HFFc6 (cell line): ENCODE results near the gene TMEM250. TPM values are rescaled to one million over a fixed set of nuclear protein-coding genes. Genes with fewer than 3 reads are reported as not detected.

Source experiments
- DNase-seq: peaks from one replicate; pipeline ENCODE4 v3.0.0-alpha.2; 2018
- H3K27ac Mint-ChIP-seq: 2 replicates; pipeline ENCODE4 v1.8.0; 2020; ENCODE audit warnings: mild to moderate bottlenecking, mixed read lengths
- H3K27me3 Mint-ChIP-seq: 2 replicates; pipeline ENCODE4 v1.8.0; 2021; ENCODE audit warnings: mild to moderate bottlenecking, moderate library complexity, mixed read lengths; ENCODE audit not compliant: insufficient read depth
- H3K36me3 Mint-ChIP-seq: 2 replicates; pipeline ENCODE4 v1.8.0; 2021; ENCODE audit warnings: low read depth, mixed read lengths
- H3K4me1 Mint-ChIP-seq: 2 replicates; pipeline ENCODE4 v1.8.0; 2020; ENCODE audit warnings: low read depth, mixed read lengths
- H3K4me3 Mint-ChIP-seq: 2 replicates; pipeline ENCODE4 v1.8.0; 2020; ENCODE audit warnings: mild to moderate bottlenecking, moderate library complexity, mixed read lengths
- H3K9me3 Mint-ChIP-seq: 2 replicates; pipeline ENCODE4 v1.8.0; 2020; ENCODE audit warnings: mild to moderate bottlenecking, mixed read lengths
- total RNA-seq, 6 experiments: library from RNA; stranded (reverse); fragmentation: NEBNext Ultra II Directional; extraction: Animal tissue kit (Norgen Biotek cat#: 25700); gene quantifications; 2 replicates in 1 of 6; 3 replicates in 5 of 6; pipeline ENCODE4 v1.2.3, GENCODE V29; 2021
- TF ChIP-seq, protein P1 (sequence below): fragments of 200-600 bp; sonication (generic); IDR thresholded peaks from 2 replicates; pipeline ENCODE4 v1.5.0; 2021; ENCODE audit warnings: antibody characterized with exemption, mild to moderate bottlenecking

Gene TMEM250
- total RNA-seq, 6 experiments from 2014 or later = 31.6 to 45.4 (median 35.7) TPM

DNA sequence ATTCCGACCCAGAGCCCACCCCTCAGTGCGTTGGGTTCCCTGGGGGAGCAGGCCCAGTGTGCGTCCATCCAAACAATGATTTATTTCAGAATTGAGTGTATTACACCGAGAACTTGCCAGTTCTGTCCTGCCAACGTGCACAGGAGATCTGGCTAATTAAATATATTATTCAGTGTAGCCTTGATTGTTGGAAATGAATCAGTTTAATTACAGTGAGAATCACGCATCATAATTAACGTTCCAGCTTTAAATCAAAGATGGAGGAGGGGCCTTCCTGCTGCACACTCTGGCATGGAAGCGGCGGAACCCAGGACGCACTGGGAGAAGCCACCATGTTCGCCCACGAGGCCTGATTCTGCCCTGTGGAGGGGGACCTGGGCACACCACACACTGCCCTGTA, 30.7 kb upstream of the TMEM250 start:
- H3K27ac Mint-ChIP-seq = no peak overlapping the region
- no peaks in the 10 kb centered on the region for H3K36me3 Mint-ChIP-seq
- H3K4me3 Mint-ChIP-seq = no peak overlapping the region
- TF ChIP-seq, protein P1, sequence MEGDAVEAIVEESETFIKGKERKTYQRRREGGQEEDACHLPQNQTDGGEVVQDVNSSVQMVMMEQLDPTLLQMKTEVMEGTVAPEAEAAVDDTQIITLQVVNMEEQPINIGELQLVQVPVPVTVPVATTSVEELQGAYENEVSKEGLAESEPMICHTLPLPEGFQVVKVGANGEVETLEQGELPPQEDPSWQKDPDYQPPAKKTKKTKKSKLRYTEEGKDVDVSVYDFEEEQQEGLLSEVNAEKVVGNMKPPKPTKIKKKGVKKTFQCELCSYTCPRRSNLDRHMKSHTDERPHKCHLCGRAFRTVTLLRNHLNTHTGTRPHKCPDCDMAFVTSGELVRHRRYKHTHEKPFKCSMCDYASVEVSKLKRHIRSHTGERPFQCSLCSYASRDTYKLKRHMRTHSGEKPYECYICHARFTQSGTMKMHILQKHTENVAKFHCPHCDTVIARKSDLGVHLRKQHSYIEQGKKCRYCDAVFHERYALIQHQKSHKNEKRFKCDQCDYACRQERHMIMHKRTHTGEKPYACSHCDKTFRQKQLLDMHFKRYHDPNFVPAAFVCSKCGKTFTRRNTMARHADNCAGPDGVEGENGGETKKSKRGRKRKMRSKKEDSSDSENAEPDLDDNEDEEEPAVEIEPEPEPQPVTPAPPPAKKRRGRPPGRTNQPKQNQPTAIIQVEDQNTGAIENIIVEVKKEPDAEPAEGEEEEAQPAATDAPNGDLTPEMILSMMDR = no peak
- no peak for DNase-seq
- H3K4me1 Mint-ChIP-seq = no peaks in the 10 kb centered on the region
- H3K27me3 Mint-ChIP-seq = peaks cover 26% of the 10 kb centered on the region
- no peaks in the 10 kb centered on the region for H3K9me3 Mint-ChIP-seq

GRCh38 chr9:136148766-136149165, 30.1 kb upstream of the TMEM250 start:
- TF ChIP-seq, protein P1 = no peak
- H3K9me3 Mint-ChIP-seq = no peaks in the 10 kb centered on the region
- no peak for DNase-seq
- no peaks in the 10 kb centered on the region for H3K36me3 Mint-ChIP-seq
- H3K27me3 Mint-ChIP-seq = peaks cover 26% of the 10 kb centered on the region
- no peak overlapping the region for H3K4me3 Mint-ChIP-seq
- H3K4me1 Mint-ChIP-seq = no peaks in the 10 kb centered on the region
- H3K27ac Mint-ChIP-seq = no peak overlapping the region

DNA sequence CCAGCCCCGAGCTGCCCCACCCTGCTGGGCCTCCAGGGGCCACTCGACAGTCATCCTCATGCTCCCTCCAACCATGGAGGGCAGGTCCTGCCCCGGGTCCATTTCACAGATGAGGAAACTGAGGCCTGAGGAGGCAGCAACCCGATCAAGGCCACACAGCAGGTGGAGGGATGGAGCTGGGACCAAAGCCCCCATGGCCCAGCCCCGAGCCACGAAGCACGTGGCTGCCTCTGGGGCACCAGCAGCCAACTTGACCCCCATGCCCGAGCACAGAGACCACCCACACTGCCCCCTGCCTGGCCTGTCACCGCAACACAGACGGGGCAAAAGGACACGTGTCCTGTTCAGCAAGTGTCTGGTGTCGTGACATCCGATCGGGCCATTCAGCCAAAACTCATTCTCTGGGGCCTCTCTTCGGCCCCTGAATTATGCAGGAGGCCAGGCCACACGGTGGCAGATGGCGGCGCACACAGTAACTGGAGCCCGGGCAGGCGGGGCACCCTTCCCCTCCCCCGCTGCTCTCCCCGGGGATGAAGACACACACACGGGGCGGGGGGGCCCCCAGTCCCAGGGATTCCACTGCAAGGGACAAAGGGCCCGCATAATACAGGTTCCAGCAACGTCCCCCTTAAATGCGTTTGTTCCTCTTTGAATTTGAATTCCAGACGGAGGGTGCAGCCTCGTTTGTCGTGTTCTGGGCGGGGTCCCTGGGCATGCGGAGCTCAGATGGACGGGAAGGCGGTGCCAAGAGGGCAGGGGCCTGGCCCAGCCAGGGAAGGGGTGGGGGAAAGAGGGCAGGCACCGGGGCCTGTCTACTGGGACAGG, 29.4 kb upstream of the TMEM250 start:
- Mint-ChIP-seq H3K4me1 (no peaks in the 10 kb centered on the region), H3K4me3 (no peak overlapping the region), H3K27ac (no peak overlapping the region), H3K36me3 (no peaks in the 10 kb centered on the region), H3K27me3 (peaks cover 26% of the 10 kb centered on the region), H3K9me3 (no peaks in the 10 kb centered on the region)
- no peak for DNase-seq
- TF ChIP-seq, protein P1 = no peak

DNA sequence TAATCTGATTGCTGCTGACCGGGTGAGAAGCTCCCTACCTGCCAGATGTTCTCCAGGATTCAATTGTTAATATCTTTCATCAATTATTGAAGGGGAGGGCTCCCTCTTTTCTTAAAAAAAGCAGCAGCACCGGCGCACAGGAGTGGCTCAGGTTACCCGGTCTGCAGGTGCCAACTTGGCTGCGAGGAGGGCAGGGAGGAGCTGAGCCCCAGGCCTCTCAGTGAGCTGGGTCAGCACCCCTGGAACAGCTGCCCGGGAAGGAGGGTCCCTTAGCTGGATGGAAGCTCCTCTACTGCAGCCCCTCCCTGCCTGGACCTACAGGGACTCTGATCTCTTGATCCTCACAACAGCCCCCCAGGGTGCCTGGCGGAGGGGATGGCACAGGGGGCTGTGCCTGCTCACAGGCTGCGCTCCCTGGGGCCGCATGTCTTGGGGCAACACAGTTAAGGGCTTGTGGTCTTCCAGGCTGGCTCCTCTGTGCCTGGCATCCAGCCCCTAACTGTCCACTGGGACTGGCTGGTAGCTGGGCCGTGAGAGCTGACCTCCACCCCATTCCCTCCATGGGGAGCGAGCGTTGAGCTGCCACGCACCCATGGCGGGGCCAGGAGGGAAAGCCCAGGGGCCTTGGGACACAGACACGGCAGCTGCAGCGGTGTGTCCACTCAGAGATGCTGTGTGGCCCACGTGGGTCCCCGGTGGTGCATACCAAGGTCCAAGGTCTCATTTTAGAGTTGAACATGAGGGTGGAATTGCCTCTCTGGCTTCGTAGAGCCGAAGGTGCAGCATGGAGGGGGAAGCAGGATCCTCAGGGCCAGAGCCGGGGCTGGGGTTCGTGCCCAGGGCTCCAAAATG, 28.6 kb upstream of the TMEM250 start:
- peaks cover 26% of the 10 kb centered on the region for H3K27me3 Mint-ChIP-seq
- DNase-seq = no peak
- TF ChIP-seq, protein P1 = no peak
- H3K9me3 Mint-ChIP-seq = no peaks in the 10 kb centered on the region
- H3K27ac Mint-ChIP-seq = no peak overlapping the region
- no peaks in the 10 kb centered on the region for H3K36me3 Mint-ChIP-seq
- H3K4me3 Mint-ChIP-seq = no peak overlapping the region
- no peaks in the 10 kb centered on the region for H3K4me1 Mint-ChIP-seq

GRCh38 chr9:136146126-136147037, 27.7 kb upstream of the TMEM250 start:
- peaks cover 26% of the 10 kb centered on the region for H3K27me3 Mint-ChIP-seq
- H3K36me3 Mint-ChIP-seq = no peaks in the 10 kb centered on the region
- no peaks in the 10 kb centered on the region for H3K9me3 Mint-ChIP-seq
- DNase-seq = no peak
- no peak overlapping the region for H3K27ac Mint-ChIP-seq
- TF ChIP-seq, protein P1 = no peak
- no peaks in the 10 kb centered on the region for H3K4me1 Mint-ChIP-seq
- no peak overlapping the region for H3K4me3 Mint-ChIP-seq
